GM12878 (cell line): ENCODE data around the gene PPP1R27. TPM values are rescaled to one million over a fixed set of nuclear protein-coding genes. Genes with fewer than 3 reads are reported as not detected.

Experiments used
- ATAC-seq: fragments of 200-7000 bp; cut with Tn5 transposase; 3 replicates; pipeline ENCODE4 v1.9.1; 2020; ENCODE audit warnings: mild to moderate bottlenecking, moderate library complexity
- BruUV-seq: library from RNA; stranded (reverse); fragments of 400-500 nt; replicated peaks from 2 replicates; lab custom pipeline; 2021; lab: Mats Ljungman, UMichigan
- CTCF ChIA-PET: fragments of 300-600 bp; sonication (Branson Sonifier 250); formaldehyde crosslinking; extraction: SDS; loops from one replicate; lab custom pipeline; 2021; ENCODE audit warnings: inconsistent platforms; lab: Yijun Ruan, JAX
- POLR2A ChIA-PET: fragments of 350-600 bp; formaldehyde crosslinking; extraction: SDS; loops from one replicate; lab custom pipeline; 2021; ENCODE audit warnings: inconsistent platforms; lab: Charles Lee
- RAD21 ChIA-PET: fragments of 300-600 bp; sonication (Branson Sonifier 250); formaldehyde crosslinking; loops from one replicate; lab custom pipeline; 2023; ENCODE audit warnings: antibody characterized with exemption; ENCODE audit not compliant: unreplicated experiment; lab: Charles Lee
- SMC1A ChIA-PET: fragments of 300-600 bp; sonication (Branson Sonifier 250); formaldehyde crosslinking; loops from one replicate; lab custom pipeline; 2023; ENCODE audit not compliant: unreplicated experiment, uncharacterized antibody; lab: Charles Lee
- DNase-seq: peaks from one replicate; pipeline ENCODE4 v3.0.0-alpha.2; 2011; ENCODE audit warnings: low read depth, low spot score
- FAIRE-seq: peaks from 3 replicates; lab custom pipeline; 2011; peaks lifted over from hg19 to GRCh38; lab: Jason Lieb, UNC
- H2AFZ ChIP-seq: 2 replicates; pipeline ENCODE4 v1.6.0; 2011; ENCODE audit warnings: low read depth, low read length, control low read depth; ENCODE audit not compliant: control insufficient read depth
- H3K27ac ChIP-seq: 2 replicates; pipeline ENCODE4 v1.5.1; 2011; ENCODE audit warnings: control low read depth; ENCODE audit not compliant: control insufficient read depth, insufficient read depth
- H3K27me3 ChIP-seq, 2 experiments: replicated peaks in 1 of 2; 2 replicates each; pipeline versions ENCODE4 v1.6.0 to v1.6.1; 2011; ENCODE audit warnings: low read length in 1 of 2; ENCODE audit not compliant: control insufficient read depth in 2 of 2, insufficient read depth in 2 of 2
- H3K36me3 ChIP-seq, 2 experiments: 2 replicates each; pipeline ENCODE4 v1.5.1; 2011; ENCODE audit warnings: low read length in 1 of 2; ENCODE audit not compliant: control insufficient read depth in 2 of 2, insufficient read depth in 2 of 2
- H3K4me1 ChIP-seq: 2 replicates; pipeline ENCODE4 v1.6.1; 2011; ENCODE audit warnings: mild to moderate bottlenecking, low read length, moderate library complexity, mixed read lengths; ENCODE audit not compliant: control insufficient read depth, insufficient read depth
- H3K4me2 ChIP-seq: 2 replicates; pipeline ENCODE4 v1.6.0; 2011; ENCODE audit warnings: control low read depth; ENCODE audit not compliant: control insufficient read depth, insufficient read depth
- H3K4me3 ChIP-seq: fragments of 200-600 bp; sonication (generic); 2 replicates; pipeline ENCODE4 v1.5.1; 2016
- H3K79me2 ChIP-seq: 2 replicates; pipeline ENCODE4 v1.6.0; 2011; ENCODE audit warnings: low read length; ENCODE audit not compliant: control insufficient read depth, insufficient read depth
- H3K9ac ChIP-seq: 2 replicates; pipeline ENCODE4 v1.8.0; 2011; ENCODE audit warnings: low read length, control low read depth, mixed read lengths; ENCODE audit not compliant: control insufficient read depth, insufficient read depth
- H3K9me3 ChIP-seq: replicated peaks from 3 replicates; pipeline ENCODE4 v1.5.1; 2011; ENCODE audit warnings: mild to moderate bottlenecking, low read length; ENCODE audit not compliant: control insufficient read depth, insufficient read depth
- H4K20me1 ChIP-seq: 2 replicates; pipeline ENCODE4 v1.6.0; 2011; ENCODE audit not compliant: control insufficient read depth, insufficient read depth
- BACH1 ChIP-seq: fragments of 450-650 bp; IDR thresholded peaks from 2 replicates; pipeline ENCODE4 v1.6.1; 2017; ENCODE audit warnings: mild to moderate bottlenecking, borderline replicate concordance
- BRCA1 ChIP-seq: IDR thresholded peaks from 2 replicates; pipeline ENCODE4 v1.6.1; 2011; ENCODE audit warnings: low read depth, low read length, improper control_type of control experiment
- CEBPB ChIP-seq, 2 experiments: fragments of 150-350 bp in 1 of 2; IDR thresholded peaks; 2 replicates each; pipeline ENCODE4 v1.6.1; 2012 to 2014; ENCODE audit warnings: low read depth in 2 of 2, low read length in 2 of 2, borderline replicate concordance in 1 of 2, inconsistent platforms in 1 of 2
- EGR1 ChIP-seq, 2 experiments: IDR thresholded peaks; 1 replicate in 1 of 2; 2 replicates in 1 of 2; pipeline ENCODE4 v1.6.1; 2011 to 2012; ENCODE audit warnings: low read depth in 2 of 2, low read length in 2 of 2, borderline replicate concordance in 1 of 2, mild to moderate bottlenecking in 1 of 2, moderate library complexity in 1 of 2
- JUNB ChIP-seq: IDR thresholded peaks from 2 replicates; pipeline ENCODE4 v1.6.1; 2016; ENCODE audit warnings: antibody characterized with exemption, mild to moderate bottlenecking
- JUND ChIP-seq: IDR thresholded peaks from 2 replicates; pipeline ENCODE4 v1.6.1; 2012; ENCODE audit warnings: low read depth, mild to moderate bottlenecking, low read length, improper control_type of control experiment, moderate library complexity
- NFIC ChIP-seq: IDR thresholded peaks from 2 replicates; pipeline ENCODE4 v1.6.1; 2012; ENCODE audit warnings: low read depth, mild to moderate bottlenecking, inconsistent platforms, low read length, moderate library complexity
- RAD51 ChIP-seq: fragments of 450-650 bp; IDR thresholded peaks from 2 replicates; pipeline ENCODE4 v1.6.1; 2016; ENCODE audit warnings: moderate library complexity, mild to moderate bottlenecking, inconsistent platforms
- SMARCA5 ChIP-seq: fragments of 450-650 bp; IDR thresholded peaks from 2 replicates; pipeline ENCODE4 v1.6.1; 2017; ENCODE audit warnings: mild to moderate bottlenecking
- WGBS: methylation state at CpG from one replicate; pipeline ENCODE4 v1.1.6; 2016; ENCODE audit warnings: low lambda C conversion rate; ENCODE audit not compliant: insufficient replicate concordance, insufficient coverage; ENCODE audit errors: missing lambda C conversion rate; 5-methylcytosine and 5-hydroxymethylcytosine counted together
- in situ Hi-C: fragments of 300-500 bp; cut with MboI; formaldehyde crosslinking; loops from 9 replicates; pipeline ENCODE4 v1.14.3; 2018; ENCODE audit warnings: mixed read lengths
- intact Hi-C: fragments of 100-400 bp; cut with micrococcal nuclease; formaldehyde crosslinking; loops from one replicate; pipeline ENCODE4 v1.14.2; 2022; ENCODE audit not compliant: unreplicated experiment
- polyA plus RNA-seq, 11 experiments: library from polyadenylated mRNA; depleted of rRNA in 4 of 11; unstranded in 6 of 11; stranded (reverse) in 5 of 11; fragments of >200 nt; fragmentation: Nextera tagmentation in 4 of 11; fragmentation: Illumina TruSeq in 1 of 11; extraction: Ambion mirVana in 4 of 11; extraction: Trizol in 1 of 11; gene quantifications; 1 replicate in 1 of 11; 2 replicates in 10 of 11; pipeline versions ENCODE4 v1.2.1 to v1.2.3, GENCODE V29; 2011 to 2016; ENCODE audit warnings: inconsistent platforms in 2 of 11, missing spikeins in 2 of 11, low read depth in 1 of 11
- total RNA-seq, 4 experiments: library from RNA; depleted of rRNA in 3 of 4; stranded (reverse); fragments of >200 nt in 3 of 4; fragmentation: Illumina TruSeq in 1 of 4; extraction: Trizol in 1 of 4; gene quantifications; 2 replicates each; pipeline versions ENCODE4 v1.2.1 to v1.2.3, GENCODE V29; 2013 to 2021
- TF ChIP-seq, protein P1 (sequence below): fragments of 450-650 bp; IDR thresholded peaks from 2 replicates; pipeline ENCODE4 v1.6.1; 2018; ENCODE audit warnings: mild to moderate bottlenecking, low read depth, moderate library complexity; ENCODE audit not compliant: partially characterized antibody

Gene PPP1R27
- total and polyA plus RNA-seq, 10 of the 15 experiments (the other 5 are each of a cell fraction or from before 2014, with no cell fraction given): 0.17 to 1.6 (median 0.49) TPM; not detected in 3

GRCh38 chr17:81865358-81865732 lies 30.5 kb upstream of the PPP1R27 start:
- CTCF ChIA-PET: interaction anchor here (1.0 kb wide), 2 partner anchors 9 to 52 kb away, joined by 3 read pairs; no protein-coding TSS in a partner anchor
- Histone ChIP-seq H3K9ac (no peak overlapping the region), H3K4me2 (no peak overlapping the region), H3K27ac (no peak overlapping the region), H4K20me1 (0 out of 2 replicates have a peak, but pooled peaks cover 3% of the 10 kb centered on the region), H3K27me3 (no peaks in the 10 kb centered on the region), H3K4me3 (no peak overlapping the region), H2AFZ (no peak overlapping the region), H3K36me3 (peaks cover 11 to 24% of the 10 kb centered on the region in 2 experiments; a peak in 3 of 4 replicates), H3K4me1 (peaks cover 13% of the 10 kb centered on the region), H3K9me3 (no peaks in the 10 kb centered on the region)
- in situ Hi-C loops: no loop called here
- POLR2A ChIA-PET: no interaction called here
- RAD21 ChIA-PET: no interaction called here
- 94% methylated on average over 8 of the region's 8 CpGs for WGBS
- ATAC-seq: no peak
- intact Hi-C loops: no loop called here
- SMC1A ChIA-PET: interaction anchor here (0.6 kb wide), 1 partner anchor 156 kb away, joined by 3 read pairs; no protein-coding TSS in a partner anchor
- no peak for DNase-seq
- BruUV-seq: no TSS peak
- FAIRE-seq: no peak
- TF ChIP-seq, protein P1, sequence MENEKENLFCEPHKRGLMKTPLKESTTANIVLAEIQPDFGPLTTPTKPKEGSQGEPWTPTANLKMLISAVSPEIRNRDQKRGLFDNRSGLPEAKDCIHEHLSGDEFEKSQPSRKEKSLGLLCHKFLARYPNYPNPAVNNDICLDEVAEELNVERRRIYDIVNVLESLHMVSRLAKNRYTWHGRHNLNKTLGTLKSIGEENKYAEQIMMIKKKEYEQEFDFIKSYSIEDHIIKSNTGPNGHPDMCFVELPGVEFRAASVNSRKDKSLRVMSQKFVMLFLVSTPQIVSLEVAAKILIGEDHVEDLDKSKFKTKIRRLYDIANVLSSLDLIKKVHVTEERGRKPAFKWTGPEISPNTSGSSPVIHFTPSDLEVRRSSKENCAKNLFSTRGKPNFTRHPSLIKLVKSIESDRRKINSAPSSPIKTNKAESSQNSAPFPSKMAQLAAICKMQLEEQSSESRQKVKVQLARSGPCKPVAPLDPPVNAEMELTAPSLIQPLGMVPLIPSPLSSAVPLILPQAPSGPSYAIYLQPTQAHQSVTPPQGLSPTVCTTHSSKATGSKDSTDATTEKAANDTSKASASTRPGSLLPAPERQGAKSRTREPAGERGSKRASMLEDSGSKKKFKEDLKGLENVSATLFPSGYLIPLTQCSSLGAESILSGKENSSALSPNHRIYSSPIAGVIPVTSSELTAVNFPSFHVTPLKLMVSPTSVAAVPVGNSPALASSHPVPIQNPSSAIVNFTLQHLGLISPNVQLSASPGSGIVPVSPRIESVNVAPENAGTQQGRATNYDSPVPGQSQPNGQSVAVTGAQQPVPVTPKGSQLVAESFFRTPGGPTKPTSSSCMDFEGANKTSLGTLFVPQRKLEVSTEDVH: no peak
- TF ChIP-seq BACH1: no peak
- TF ChIP-seq CEBPB (IDR thresholded peaks at IDR 0.05; ENCODE audit: borderline replicate concordance in 1 of 2, low read depth in 2 of 2, low read length in 2 of 2): no peak
- TF ChIP-seq RAD51: no peak
- no peak for TF ChIP-seq JUND
- no peak for TF ChIP-seq JUNB
- no peak for TF ChIP-seq EGR1 (IDR thresholded peaks at IDR 0.05; ENCODE audit: borderline replicate concordance in 1 of 2, low read depth in 2 of 2, low read length in 2 of 2)
- TF ChIP-seq SMARCA5: no peak
- TF ChIP-seq NFIC: no peak
- no peak for TF ChIP-seq BRCA1
- TF ChIP-seq, all 136 proteins: peak for 0
- H3K79me2 ChIP-seq: peaks cover 69% of the 10 kb centered on the region
